SH-SY5Y (cell line): ENCODE data around the gene TNFRSF4.

Experiments used
- GATA2 ChIP-seq: IDR thresholded peaks from 2 replicates; pipeline ENCODE4 v1.6.1; 2011; ENCODE audit warnings: mild to moderate bottlenecking, low read depth, low read length
- GATA3 ChIP-seq: IDR thresholded peaks from 2 replicates; pipeline ENCODE4 v1.6.1; 2011; ENCODE audit warnings: low read depth, mild to moderate bottlenecking, low read length, moderate library complexity

GRCh38 chr1:1225238-1225845, 11.4 kb upstream of the TNFRSF4 start:
- no peak for TF ChIP-seq GATA2
- no peak for TF ChIP-seq GATA3
